Erythroblast (primary cell): ENCODE data around the gene IRF2.

Experiments used
- DNase-seq, 2 experiments: peaks; one replicate each; lab custom pipeline; 2025; lab: John Stamatoyannopoulos, UW
- GATA1 ChIP-seq: IDR thresholded peaks from 2 replicates; pipeline ENCODE4 v1.6.1; 2011; ENCODE audit warnings: low read depth, mild to moderate bottlenecking, control low read depth, low read length, moderate library complexity
- POLR2A ChIP-seq: IDR thresholded peaks from 2 replicates; pipeline ENCODE4 v1.6.1; 2011; ENCODE audit warnings: mild to moderate bottlenecking, low read length

Gene IRF2

GRCh38 chr4:184424279-184424678 lies 50.1 kb downstream of the IRF2 start:
- TF ChIP-seq POLR2A = no peak
- no peak for TF ChIP-seq GATA1
- no peak for DNase-seq

- TF ChIP-seq POLR2A (no peak), GATA1 (no peak)
- DNase-seq = no peak
Measured at GRCh38 chr4:184423003-184423686, 51.2 kb downstream of the IRF2 start.

GRCh38 chr4:184422378-184422777 lies 52.0 kb downstream of the IRF2 start:
- TF ChIP-seq POLR2A = no peak
- no peak for TF ChIP-seq GATA1
- no peak for DNase-seq

- no peak for TF ChIP-seq GATA1
- no peak for TF ChIP-seq POLR2A
- no peak for DNase-seq
Measured at GRCh38 chr4:184421533-184422155, 52.7 kb downstream of the IRF2 start.

GRCh38 chr4:184420881-184421416 lies 53.4 kb downstream of the IRF2 start:
- no peak for DNase-seq
- TF ChIP-seq POLR2A = no peak
- no peak for TF ChIP-seq GATA1

- TF ChIP-seq POLR2A (no peak), GATA1 (no peak)
- no peak for DNase-seq
Measured at GRCh38 chr4:184420402-184420801, 53.9 kb downstream of the IRF2 start.

- TF ChIP-seq GATA1 = no peak
Measured at GRCh38 chr4:184419976-184420375, 54.4 kb downstream of the IRF2 start.

GRCh38 chr4:184417802-184418511 lies 56.4 kb downstream of the IRF2 start:
- no peak for TF ChIP-seq POLR2A
- no peak for TF ChIP-seq GATA1
- peak; percentile 45 to 74 for DNase-seq

More at GRCh38 chr4:184419976-184420375, 54.4 kb downstream of the IRF2 start:
- no peak for DNase-seq

GRCh38 chr4:184416913-184417734 lies 57.2 kb downstream of the IRF2 start:
- peak; percentile 77 to 82 for DNase-seq
- TF ChIP-seq POLR2A = no peak

GRCh38 chr4:184415071-184415470 lies 59.3 kb downstream of the IRF2 start:
- TF ChIP-seq GATA1 = no peak
- no peak for TF ChIP-seq POLR2A
- peak in 1 of 2 experiments; percentile 27 for DNase-seq

GRCh38 chr4:184413261-184414046 lies 60.9 kb downstream of the IRF2 start:
- TF ChIP-seq GATA1 = no peak
- TF ChIP-seq POLR2A = peak; percentile 50
- peak; percentile 78 to 90 for DNase-seq

- peak in 1 of 2 experiments; percentile 7 for DNase-seq
- TF ChIP-seq GATA1 = no peak
- TF ChIP-seq POLR2A = no peak
Measured at GRCh38 chr4:184410748-184411147, 63.6 kb downstream of the IRF2 start.
